Common myeloid progenitor, CD34-positive (primary cell): ENCODE results near the gene C4BPA.

ENCODE experiments used
- CTCF ChIA-PET: fragments of 350-600 bp; sonication (Branson Sonifier 250); formaldehyde crosslinking; loops from one replicate; lab custom pipeline; 2021; ENCODE audit warnings: antibody characterized with exemption; lab: Charles Lee
- POLR2A ChIA-PET: fragments of 350-600 bp; sonication (Branson Sonifier 250); formaldehyde crosslinking; loops from one replicate; lab custom pipeline; 2021; ENCODE audit warnings: antibody characterized with exemption; lab: Charles Lee
- DNase-seq, 3 donors: peaks; one replicate each; pipeline versions ENCODE4 v3.0.0 to v3.0.0-alpha.2; 2013
- H3K27ac ChIP-seq, 2 experiments: 1 replicate in 1 of 2; 2 replicates in 1 of 2; pipeline ENCODE4 v1.7.0; 2013; ENCODE audit warnings: inconsistent platforms in 2 of 2, low read length in 2 of 2, mild to moderate bottlenecking in 2 of 2, low read depth in 1 of 2, moderate library complexity in 1 of 2; ENCODE audit not compliant: severe bottlenecking in 2 of 2, insufficient read depth in 1 of 2, poor library complexity in 1 of 2
- H3K27me3 ChIP-seq, 5 experiments: replicated peaks in 2 of 5; 1 replicate in 3 of 5; 2 replicates in 2 of 5; pipeline versions ENCODE4 v1.6.1 to v1.7.0; 2013; ENCODE audit warnings: low read length in 4 of 5, mild to moderate bottlenecking in 2 of 5, moderate library complexity in 2 of 5, inconsistent platforms in 1 of 5; ENCODE audit not compliant: insufficient read depth in 5 of 5, control insufficient read depth in 4 of 5
- H3K36me3 ChIP-seq, 4 experiments: 1 replicate in 2 of 4; 2 replicates in 2 of 4; pipeline versions ENCODE4 v1.6.1 to v1.7.0; 2013; ENCODE audit warnings: low read length in 3 of 4, control low read depth in 1 of 4, mild to moderate bottlenecking in 1 of 4; ENCODE audit not compliant: control insufficient read depth in 4 of 4, insufficient read depth in 4 of 4
- H3K4me1 ChIP-seq, 4 experiments: 1 replicate in 3 of 4; 2 replicates in 1 of 4; pipeline versions ENCODE4 v1.6.1 to v1.7.1; 2013; ENCODE audit warnings: low read length in 3 of 4, mild to moderate bottlenecking in 3 of 4, control low read depth in 1 of 4, inconsistent platforms in 1 of 4, moderate library complexity in 1 of 4; ENCODE audit not compliant: control insufficient read depth in 4 of 4, insufficient read depth in 4 of 4; ENCODE audit errors: control extremely low read depth in 1 of 4
- H3K4me3 ChIP-seq, 7 experiments: 1 replicate in 4 of 7; 2 replicates in 3 of 7; pipeline versions ENCODE4 v1.5.1 to v1.7.0; 2013; ENCODE audit warnings: mild to moderate bottlenecking in 7 of 7, low read length in 6 of 7, moderate library complexity in 6 of 7, inconsistent platforms in 2 of 7, low read depth in 2 of 7, control low read depth in 1 of 7; ENCODE audit not compliant: insufficient read depth in 4 of 7, control insufficient read depth in 1 of 7; ENCODE audit errors: extremely low read depth in 1 of 7
- H3K9me3 ChIP-seq, 5 experiments: 1 replicate in 4 of 5; 2 replicates in 1 of 5; pipeline versions ENCODE4 v1.6.1 to v1.7.1; 2013; ENCODE audit warnings: low read length in 4 of 5, mild to moderate bottlenecking in 2 of 5, inconsistent platforms in 1 of 5, low read depth in 1 of 5, moderate library complexity in 1 of 5; ENCODE audit not compliant: control insufficient read depth in 4 of 5, insufficient read depth in 2 of 5; ENCODE audit errors: control extremely low read depth in 1 of 5
- WGBS: methylation state at CpG from one replicate; pipeline ENCODE4 v1.1.5; 2013; ENCODE audit not compliant: insufficient coverage; 5-methylcytosine and 5-hydroxymethylcytosine counted together

C4BPA gene

DNA sequence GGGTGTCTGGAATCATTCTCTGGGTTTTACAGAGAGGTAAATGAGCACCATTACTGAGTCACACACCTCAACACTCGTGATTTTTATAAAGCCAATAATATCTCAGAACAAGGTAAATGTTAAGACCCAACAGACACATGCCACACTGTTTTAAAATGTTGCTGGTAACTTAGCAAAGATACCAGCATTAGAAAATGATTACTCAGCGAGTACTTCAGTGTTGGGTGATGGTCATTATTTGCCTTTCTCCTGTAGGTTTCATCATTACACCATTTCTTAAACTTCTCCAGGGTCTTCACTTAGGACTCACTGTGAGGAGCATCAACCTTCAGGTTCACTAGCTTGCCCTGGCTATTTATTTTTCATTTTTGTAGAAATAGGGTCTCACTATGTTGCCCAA is 22.2 kb upstream of the C4BPA start:
- H3K4me3 ChIP-seq = no peak overlapping the region
- H3K36me3 ChIP-seq = no peaks in the 10 kb centered on the region
- ChIA-PET POLR2A (no interaction called here), CTCF (interaction anchor here (0.7 to 4.8 kb wide), 4 partner anchors 22 to 326 kb away, joined by 3 to 38 read pairs (median 4); no protein-coding TSS in a partner anchor)
- no CpG with 5 or more reads among the region's 2 CpGs for WGBS
- H3K27me3 ChIP-seq = no peaks in the 10 kb centered on the region
- no peaks in the 10 kb centered on the region for H3K9me3 ChIP-seq
- no peak for DNase-seq
- peaks cover 2 to 14% (median 3%) of the 10 kb centered on the region in 4 experiments for H3K4me1 ChIP-seq
- H3K27ac ChIP-seq = no peak overlapping the region

DNA sequence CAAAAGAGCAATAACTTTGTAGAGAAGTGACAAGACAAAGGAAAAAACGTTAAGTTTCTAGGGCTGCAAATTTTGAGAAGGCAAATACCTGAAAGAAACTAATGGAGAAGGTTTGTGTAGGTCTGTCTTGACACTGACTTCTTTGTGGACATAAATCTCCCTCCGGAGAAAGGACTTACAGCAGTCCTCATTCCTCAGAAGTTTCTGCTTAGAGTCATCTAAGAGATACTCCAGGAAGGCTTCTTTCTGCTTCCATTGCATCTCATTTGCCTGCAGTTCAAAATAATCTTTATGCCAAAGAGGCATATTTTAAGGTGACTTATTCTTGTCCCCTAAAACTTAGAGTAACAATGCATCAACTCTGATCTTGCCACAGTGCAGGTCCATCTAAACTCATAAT is 19.8 kb upstream of the C4BPA start:
- no peak overlapping the region for H3K4me3 ChIP-seq
- no peak overlapping the region for H3K27ac ChIP-seq
- H3K27me3 ChIP-seq = no peaks in the 10 kb centered on the region
- DNase-seq = no peak
- no peaks in the 10 kb centered on the region for H3K9me3 ChIP-seq
- ChIA-PET CTCF (interaction anchor here (0.6 to 4.8 kb wide), 26 partner anchors 10 to 589 kb away, joined by 3 to 38 read pairs (median 4); partner anchors contain the start of genes CD55 and CR1), POLR2A (no interaction called here)
- WGBS = 100% methylated on average over 1 of the region's 2 CpGs
- no peaks in the 10 kb centered on the region for H3K36me3 ChIP-seq
- H3K4me1 ChIP-seq = peaks cover 0 to 21% (median 9%) of the 10 kb centered on the region in 4 experiments

DNA sequence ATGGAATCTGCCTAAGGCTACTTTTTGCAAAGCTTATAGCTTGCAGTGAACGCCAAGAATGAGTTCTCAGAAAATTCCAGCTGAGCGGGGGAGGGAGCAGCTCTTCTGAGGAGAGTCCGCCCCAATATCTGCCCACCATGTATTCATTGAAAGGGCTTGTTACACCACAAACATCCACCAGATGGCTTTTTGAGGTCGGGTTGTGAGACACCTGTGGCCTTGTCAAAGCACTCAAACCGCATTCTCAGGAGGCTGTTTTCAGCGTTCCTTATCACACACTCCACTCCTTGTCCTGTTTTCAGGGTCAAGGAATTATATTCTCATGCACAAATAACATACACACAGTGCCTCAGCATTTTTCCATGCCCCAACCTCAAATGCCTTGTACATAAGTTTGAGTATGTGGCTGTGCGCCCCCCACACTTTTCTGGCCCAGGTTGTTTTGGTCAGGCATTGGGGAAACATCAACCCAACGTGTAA is 19.3 kb upstream of the C4BPA start:
- H3K4me3 ChIP-seq = no peak overlapping the region
- ChIA-PET POLR2A (no interaction called here), CTCF (interaction anchor here (0.6 to 4.8 kb wide), 23 partner anchors 10 to 426 kb away, joined by 3 to 38 read pairs (median 4); partner anchors contain the start of genes CD55 and CR1)
- WGBS = 6% methylated on average over 6 of the region's 8 CpGs
- H3K36me3 ChIP-seq = no peaks in the 10 kb centered on the region
- DNase-seq = peak; percentile 78 to 84 (median 83)
- peaks cover 0 to 26% (median 12%) of the 10 kb centered on the region in 4 experiments for H3K4me1 ChIP-seq
- H3K27me3 ChIP-seq = no peaks in the 10 kb centered on the region
- H3K27ac ChIP-seq = no peak overlapping the region
- H3K9me3 ChIP-seq = no peaks in the 10 kb centered on the region

DNA sequence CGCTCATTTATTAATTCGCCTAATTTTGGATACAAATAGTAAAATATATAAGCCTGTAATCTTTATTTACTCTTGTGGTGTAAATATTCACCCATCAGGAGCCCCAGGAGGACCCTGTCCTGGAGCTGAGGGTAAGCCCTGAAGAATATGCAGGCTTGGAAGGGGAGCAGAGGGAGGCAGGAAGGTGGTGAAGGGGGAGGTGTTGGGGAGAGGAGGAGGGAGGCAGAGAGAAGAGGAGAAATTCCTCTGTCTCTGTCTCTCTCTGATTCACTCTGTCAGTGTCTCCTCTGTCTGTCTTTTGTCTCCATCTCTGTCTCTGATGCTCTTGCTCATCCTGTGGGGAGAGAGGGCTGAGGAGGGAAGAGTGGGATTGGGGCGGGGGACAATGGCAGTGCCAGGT is 18.1 kb upstream of the C4BPA start:
- H3K4me3 ChIP-seq = no peak overlapping the region
- CTCF ChIA-PET = interaction anchor here (1.1 to 4.8 kb wide), 3 partner anchors 319 to 414 kb away, joined by 3 to 38 read pairs (median 4); no protein-coding TSS in a partner anchor
- no CpG with 5 or more reads among the region's 3 CpGs for WGBS
- no peaks in the 10 kb centered on the region for H3K36me3 ChIP-seq
- H3K27ac ChIP-seq = no peak overlapping the region
- no peaks in the 10 kb centered on the region for H3K27me3 ChIP-seq
- H3K4me1 ChIP-seq = peaks cover 0 to 30% (median 12%) of the 10 kb centered on the region in 4 experiments
- DNase-seq = no peak
- POLR2A ChIA-PET = no interaction called here
- no peaks in the 10 kb centered on the region for H3K9me3 ChIP-seq

DNA sequence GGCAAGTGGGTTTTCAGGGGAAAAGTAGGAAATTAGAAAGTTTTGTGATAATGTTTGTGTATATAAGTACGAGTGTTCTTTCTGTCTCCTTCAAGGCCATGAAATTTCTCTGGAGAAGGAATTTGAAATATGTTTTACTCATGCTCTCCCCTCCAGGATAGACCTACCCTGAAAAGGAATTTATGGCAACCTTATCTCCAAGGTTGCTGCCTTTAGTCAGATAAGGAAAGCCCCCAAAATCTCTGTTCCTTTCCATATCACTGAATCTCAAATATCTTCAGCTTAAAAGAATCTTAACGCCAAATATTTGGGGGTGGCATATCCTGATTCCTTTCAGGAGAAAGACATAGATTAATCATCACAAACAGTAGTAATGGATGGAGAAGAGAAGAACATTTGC is 15.9 kb upstream of the C4BPA start:
- no peak for DNase-seq
- 100% methylated on average over 1 of the region's 2 CpGs for WGBS
- no peaks in the 10 kb centered on the region for H3K9me3 ChIP-seq
- H3K4me1 ChIP-seq = peaks cover 0 to 33% (median 14%) of the 10 kb centered on the region in 4 experiments
- no peaks in the 10 kb centered on the region for H3K27me3 ChIP-seq
- H3K36me3 ChIP-seq = no peaks in the 10 kb centered on the region
- no peak overlapping the region for H3K27ac ChIP-seq
- ChIA-PET CTCF (interaction anchor here (1.4 to 2.2 kb wide), 2 partner anchors 16 to 412 kb away, joined by 3 to 7 read pairs; no protein-coding TSS in a partner anchor), POLR2A (no interaction called here)
- no peak overlapping the region for H3K4me3 ChIP-seq

DNA sequence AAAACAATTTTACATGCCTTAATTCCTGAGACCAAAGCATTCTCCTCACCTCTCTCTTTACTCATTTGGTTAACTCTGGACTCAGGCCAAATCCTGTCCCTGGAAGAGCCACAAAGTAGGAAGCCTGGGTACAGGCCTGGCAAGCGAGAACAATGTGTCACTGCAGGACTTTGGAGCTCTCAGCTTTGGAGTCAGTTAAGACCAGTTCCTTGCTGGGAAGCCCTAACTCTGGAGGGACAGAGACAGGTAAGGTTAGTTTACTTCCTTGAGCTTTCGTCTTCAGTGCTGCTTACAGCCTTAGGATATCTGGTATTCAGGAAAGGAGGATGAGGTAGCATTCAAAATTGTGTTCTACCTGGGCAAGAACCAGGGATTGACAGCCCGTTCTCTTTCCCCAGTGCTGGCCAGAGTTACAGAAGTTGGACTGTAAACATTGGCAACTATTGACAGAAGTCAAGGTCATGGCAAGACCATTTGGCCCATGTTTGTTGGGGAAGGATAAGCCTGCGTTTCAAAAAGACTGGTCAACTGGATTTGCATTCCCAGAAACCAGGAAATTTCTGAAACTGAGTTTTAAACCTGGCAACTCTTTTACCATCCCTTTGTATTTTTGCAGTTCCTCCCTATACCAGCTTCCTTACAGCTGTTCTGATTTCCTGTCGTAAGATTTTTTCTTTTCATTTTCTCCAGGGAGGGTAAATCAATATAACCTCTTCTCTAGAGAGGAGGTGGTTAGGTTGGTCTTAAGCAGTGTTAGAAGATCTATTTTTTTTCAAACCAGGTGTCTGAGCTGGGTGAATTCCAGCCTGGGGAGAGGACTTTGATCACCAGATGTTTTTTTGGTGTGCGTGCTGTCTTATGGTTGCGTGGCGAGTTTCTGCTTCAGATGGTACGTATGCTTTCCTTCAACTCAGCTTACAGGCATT is 15.1 kb upstream of the C4BPA start, which contains the start of gene C4BPB:
Gene C4BPB (plus strand): TSS at position 160 of the 926 bp plus-strand sequence. CDS start 672 bp downstream, at position 832.
- POLR2A ChIA-PET = no interaction called here
- 92% methylated on average over 5 of the region's 9 CpGs for WGBS
- Histone ChIP-seq H3K27me3 (no peaks in the 10 kb centered on the region), H3K36me3 (no peaks in the 10 kb centered on the region), H3K9me3 (no peaks in the 10 kb centered on the region), H3K27ac (no peak within 1 kb of the TSS), H3K4me3 (peak within 1 kb of the TSS in 4 of 7 experiments; percentile 11 to 60 (median 38)), H3K4me1 (peaks cover 0 to 33% (median 14%) of the 10 kb centered on the region in 4 experiments)
- CTCF ChIA-PET = interaction anchor here (0.5 to 2.2 kb wide), 4 partner anchors 17 to 411 kb away, joined by 3 to 7 read pairs (median 4); no protein-coding TSS in a partner anchor
- peak in 1 of 3 donors; percentile 31 for DNase-seq
